KOPT-K1 (cell line): ENCODE measurements around the gene NIT1.

ENCODE experiments used
- H3K27ac ChIP-seq: fragments of 200-600 bp; sonication (generic); 2 replicates; pipeline ENCODE4 v1.5.1; 2016; ENCODE audit warnings: antibody characterized with exemption, mild to moderate bottlenecking, low read depth, low read length; ENCODE audit not compliant: poor library complexity, severe bottlenecking
- H3K36me3 ChIP-seq: fragments of 200-600 bp; sonication (generic); 2 replicates; pipeline ENCODE4 v1.5.1; 2017; ENCODE audit warnings: antibody characterized with exemption, mild to moderate bottlenecking, low read length, moderate library complexity; ENCODE audit not compliant: insufficient read depth
- H3K9me3 ChIP-seq: fragments of 200-600 bp; sonication (generic); 2 replicates; pipeline ENCODE4 v1.5.1; 2017; ENCODE audit warnings: antibody characterized with exemption, low read length, mild to moderate bottlenecking; ENCODE audit not compliant: insufficient read depth, poor library complexity, severe bottlenecking

NIT1 gene

GRCh38 chr1:161140755-161141400 is 23.0 kb downstream of the NIT1 start:
- Histone ChIP-seq H3K36me3 (peaks cover 8% of the 10 kb centered on the region; the same call in 1 of the 2 replicates), H3K9me3 (no peaks in the 10 kb centered on the region), H3K27ac (no peak overlapping the region)

DNA sequence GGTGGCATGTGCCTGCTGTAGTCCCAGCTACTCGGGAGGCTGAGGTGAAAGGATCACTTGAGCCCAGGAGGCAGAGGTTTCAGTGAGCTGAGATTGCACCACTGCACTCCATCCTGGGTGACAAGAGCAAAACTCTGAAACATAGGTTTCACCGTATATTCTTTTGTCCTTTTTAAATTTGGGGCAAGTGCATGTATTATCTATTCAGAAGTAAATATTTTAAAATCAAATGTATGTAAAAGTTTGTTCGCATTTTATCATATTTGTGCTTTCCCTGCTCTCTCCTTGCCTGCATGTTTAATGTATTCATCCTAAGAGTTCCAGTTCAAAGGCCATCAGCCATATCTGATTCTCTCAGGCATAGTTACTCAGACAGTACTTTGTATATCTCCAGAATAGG is 27.9 kb downstream of the NIT1 start:
- Histone ChIP-seq H3K27ac (no peak overlapping the region), H3K36me3 (no peaks in the 10 kb centered on the region), H3K9me3 (no peaks in the 10 kb centered on the region)

DNA sequence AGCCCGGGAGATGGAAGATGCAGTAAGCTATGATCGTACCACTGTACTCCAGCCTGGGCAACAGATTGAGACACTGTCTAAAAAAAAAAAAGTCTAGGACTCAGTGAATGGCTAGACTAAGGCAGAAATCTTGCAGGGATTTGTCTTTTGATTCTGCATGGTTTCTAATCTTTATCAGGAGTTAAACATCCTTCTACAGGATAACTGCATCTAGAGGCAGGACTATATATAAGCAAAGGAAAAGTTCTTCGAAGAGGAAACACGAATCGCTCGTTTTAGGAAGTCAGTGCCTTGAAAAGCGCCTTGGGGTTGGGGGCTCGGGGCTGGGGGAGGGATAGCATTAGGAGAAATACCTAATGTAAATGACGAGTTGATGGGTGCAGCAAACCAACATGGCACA is 35.3 kb downstream of the NIT1 start:
- peak overlapping the region; percentile 85 for H3K27ac ChIP-seq

GRCh38 chr1:161153682-161154337 is 35.9 kb downstream of the NIT1 start, which contains the start of gene UFC1:
Gene UFC1 (plus strand): TSS chr1:161153978. CDS start chr1:161153998, 20 bp downstream.
- H3K9me3 ChIP-seq, result no peaks in the 10 kb centered on the region
- peaks cover 21% of the 10 kb centered on the region for H3K36me3 ChIP-seq
- peak within 1 kb of the TSS; percentile 85 for H3K27ac ChIP-seq

More for the DNA sequence above, 35.3 kb downstream of the NIT1 start:
- no peaks in the 10 kb centered on the region for H3K9me3 ChIP-seq
- H3K36me3 ChIP-seq, result peaks cover 15% of the 10 kb centered on the region

GRCh38 chr1:161157867-161158266 is 40.0 kb downstream of the NIT1 start:
- Histone ChIP-seq H3K9me3 (no peaks in the 10 kb centered on the region), H3K27ac (no peak overlapping the region), H3K36me3 (peaks cover 45% of the 10 kb centered on the region)

GRCh38 chr1:161158316-161159010 is 40.6 kb downstream of the NIT1 start:
- Histone ChIP-seq H3K27ac (peak overlapping the region; percentile 83), H3K36me3 (peaks cover 51% of the 10 kb centered on the region), H3K9me3 (no peaks in the 10 kb centered on the region)

DNA sequence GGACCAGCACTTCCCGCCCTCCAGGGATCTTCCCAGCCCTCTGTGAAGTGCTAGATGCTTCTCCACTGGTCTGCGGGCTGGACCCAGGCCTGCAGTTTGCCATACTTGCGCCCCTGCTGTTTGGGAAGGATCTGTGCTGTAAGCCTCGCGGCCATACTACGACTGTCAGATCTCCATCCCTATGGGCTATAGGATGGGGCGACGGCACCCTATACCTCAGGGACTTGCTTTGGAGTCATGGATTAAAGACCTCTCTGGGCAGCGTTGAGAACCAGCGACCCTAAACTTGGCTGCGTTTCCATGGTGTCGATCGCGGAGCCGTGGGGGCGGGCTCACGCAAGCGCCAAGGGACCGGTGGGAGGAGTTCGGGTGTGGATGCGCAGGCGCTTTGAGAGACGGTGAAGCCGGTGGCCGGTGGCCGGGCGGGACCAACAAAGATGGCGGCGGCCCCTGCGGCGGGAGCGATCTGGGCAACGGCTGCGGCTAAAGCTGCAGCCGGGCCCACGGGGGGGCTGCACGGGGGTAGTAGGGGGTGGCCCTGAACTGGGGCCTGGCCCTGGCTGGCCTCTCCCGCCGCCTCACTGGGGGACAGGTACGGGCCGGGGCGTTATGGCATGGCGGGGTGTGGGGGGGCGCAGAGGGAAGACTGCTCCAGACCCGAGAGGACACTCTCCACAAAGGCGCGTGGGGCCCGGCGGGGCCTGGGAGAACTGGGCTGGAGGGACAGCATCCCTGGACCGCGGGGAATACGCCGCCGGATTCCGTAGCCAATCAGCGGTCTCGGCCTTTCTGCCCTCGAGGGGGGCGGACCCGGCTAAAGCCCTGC is 41.4 kb downstream of the NIT1 start, which contains the start of gene USP21:
Gene USP21 (plus strand): TSS at position 414 of the 826 bp plus-strand sequence. CDS start 1,141 bp downstream, outside the sequence.
- peaks cover 59% of the 10 kb centered on the region for H3K36me3 ChIP-seq

GRCh38 chr1:161159913-161160243 is 42.0 kb downstream of the NIT1 start:
- peaks cover 65% of the 10 kb centered on the region for H3K36me3 ChIP-seq
- no peaks in the 10 kb centered on the region for H3K9me3 ChIP-seq
- H3K27ac ChIP-seq, result peak overlapping the region; percentile 83

More for the DNA sequence above, 41.4 kb downstream of the NIT1 start, which contains the start of gene USP21:
- Histone ChIP-seq H3K27ac (peak within 1 kb of the TSS; percentile 83), H3K9me3 (no peaks in the 10 kb centered on the region)

DNA sequence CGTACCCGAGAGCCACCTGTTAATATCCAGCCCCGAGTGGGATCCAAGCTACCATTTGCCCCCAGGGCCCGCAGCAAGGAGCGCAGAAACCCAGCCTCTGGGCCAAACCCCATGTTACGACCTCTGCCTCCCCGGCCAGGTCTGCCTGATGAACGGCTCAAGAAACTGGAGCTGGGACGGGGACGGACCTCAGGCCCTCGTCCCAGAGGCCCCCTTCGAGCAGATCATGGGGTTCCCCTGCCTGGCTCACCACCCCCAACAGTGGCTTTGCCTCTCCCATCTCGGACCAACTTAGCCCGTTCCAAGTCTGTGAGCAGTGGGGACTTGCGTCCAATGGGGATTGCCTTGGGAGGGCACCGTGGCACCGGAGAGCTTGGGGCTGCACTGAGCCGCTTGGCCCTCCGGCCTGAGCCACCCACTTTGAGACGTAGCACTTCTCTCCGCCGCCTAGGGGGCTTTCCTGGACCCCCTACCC is 42.8 kb downstream of the NIT1 start:
- no peak overlapping the region for H3K27ac ChIP-seq
- peaks cover 68% of the 10 kb centered on the region for H3K36me3 ChIP-seq
- H3K9me3 ChIP-seq, result no peaks in the 10 kb centered on the region

DNA sequence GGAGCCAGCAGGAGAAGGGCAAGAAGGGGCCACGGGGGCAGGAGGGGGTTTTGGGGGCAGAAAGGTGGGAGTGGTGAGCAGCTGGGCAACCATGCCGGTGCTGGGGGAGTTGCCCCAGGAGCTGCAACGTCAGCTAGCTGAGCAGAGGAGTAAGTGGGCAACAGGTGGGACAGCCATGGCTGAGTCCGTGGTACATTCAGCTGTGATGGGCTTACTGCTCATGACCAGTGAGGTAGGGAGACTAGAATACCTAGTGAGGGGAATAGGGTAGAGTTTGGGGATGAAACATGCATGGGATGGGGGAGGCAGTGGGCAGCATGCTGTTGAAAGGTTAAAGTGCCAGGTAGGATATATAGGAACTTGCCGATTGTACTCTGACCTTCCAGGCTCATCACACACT is 43.7 kb downstream of the NIT1 start:
- no peak overlapping the region for H3K27ac ChIP-seq
- H3K36me3 ChIP-seq, result peaks cover 68% of the 10 kb centered on the region
- no peaks in the 10 kb centered on the region for H3K9me3 ChIP-seq

- Histone ChIP-seq H3K27ac (no peak overlapping the region), H3K9me3 (no peaks in the 10 kb centered on the region), H3K36me3 (peaks cover 64% of the 10 kb centered on the region)
These were observed 44.1 kb downstream of the NIT1 start for GRCh38 chr1:161162052-161162451.

GRCh38 chr1:161162806-161163205 is 44.9 kb downstream of the NIT1 start:
- H3K27ac ChIP-seq, result no peak overlapping the region
- no peaks in the 10 kb centered on the region for H3K9me3 ChIP-seq
- peaks cover 57% of the 10 kb centered on the region for H3K36me3 ChIP-seq

- H3K36me3 ChIP-seq, result peaks cover 47% of the 10 kb centered on the region
These were observed 45.9 kb downstream of the NIT1 start for GRCh38 chr1:161163793-161164192.

DNA sequence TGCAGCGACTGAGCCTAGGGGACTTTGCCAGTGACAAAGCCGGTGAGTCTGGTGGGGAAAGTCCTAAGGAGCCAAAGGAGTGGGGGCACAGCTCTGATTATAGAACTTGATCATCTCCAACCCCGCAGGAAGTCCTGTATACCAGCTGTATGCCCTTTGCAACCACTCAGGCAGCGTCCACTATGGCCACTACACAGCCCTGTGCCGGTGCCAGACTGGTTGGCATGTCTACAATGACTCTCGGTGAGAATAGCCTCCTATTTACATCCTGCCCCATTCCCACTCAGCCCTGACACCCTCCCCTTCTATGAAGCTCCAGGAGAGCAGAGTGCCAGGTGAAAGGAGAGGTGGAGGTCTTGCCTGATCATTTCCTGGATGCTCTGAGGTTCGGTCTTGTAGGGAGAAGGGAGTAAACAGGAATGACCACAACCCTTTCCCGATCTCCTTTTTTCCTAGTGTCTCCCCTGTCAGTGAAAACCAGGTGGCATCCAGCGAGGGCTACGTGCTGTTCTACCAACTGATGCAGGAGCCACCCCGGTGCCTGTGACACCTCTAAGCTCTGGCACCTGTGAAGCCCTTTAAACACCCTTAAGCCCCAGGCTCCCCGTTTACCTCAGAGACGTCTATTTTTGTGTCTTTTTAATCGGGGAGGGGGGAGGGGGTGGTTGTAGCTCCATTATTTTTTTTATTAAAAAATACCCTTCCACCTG is 47.2 kb downstream of the NIT1 start:
- Histone ChIP-seq H3K36me3 (peaks cover 57% of the 10 kb centered on the region), H3K27ac (no peak overlapping the region), H3K9me3 (no peaks in the 10 kb centered on the region)

More at GRCh38 chr1:161163793-161164192, 45.9 kb downstream of the NIT1 start:
- Histone ChIP-seq H3K9me3 (no peaks in the 10 kb centered on the region), H3K27ac (no peak overlapping the region)
